GM19324 (cell line): Measurements from ENCODE around the gene CHRNA7.
"Not testable (repeated sequence)": the region's sequence is repeated elsewhere in the genome, so short reads cannot be mapped to it uniquely, and the experiment has no call there.

Source experiments
- ATAC-seq: cut with Tn5 transposase; IDR thresholded peaks from one replicate; pipeline ENCODE4 v1.9.1; 2021; ENCODE audit warnings: mild to moderate bottlenecking, moderate library complexity; ENCODE audit not compliant: unreplicated experiment, low FRiP score

The CHRNA7 gene

GRCh38 chr15:32119286-32119685, 89.0 kb downstream of the CHRNA7 start:
- ATAC-seq: no peak

DNA sequence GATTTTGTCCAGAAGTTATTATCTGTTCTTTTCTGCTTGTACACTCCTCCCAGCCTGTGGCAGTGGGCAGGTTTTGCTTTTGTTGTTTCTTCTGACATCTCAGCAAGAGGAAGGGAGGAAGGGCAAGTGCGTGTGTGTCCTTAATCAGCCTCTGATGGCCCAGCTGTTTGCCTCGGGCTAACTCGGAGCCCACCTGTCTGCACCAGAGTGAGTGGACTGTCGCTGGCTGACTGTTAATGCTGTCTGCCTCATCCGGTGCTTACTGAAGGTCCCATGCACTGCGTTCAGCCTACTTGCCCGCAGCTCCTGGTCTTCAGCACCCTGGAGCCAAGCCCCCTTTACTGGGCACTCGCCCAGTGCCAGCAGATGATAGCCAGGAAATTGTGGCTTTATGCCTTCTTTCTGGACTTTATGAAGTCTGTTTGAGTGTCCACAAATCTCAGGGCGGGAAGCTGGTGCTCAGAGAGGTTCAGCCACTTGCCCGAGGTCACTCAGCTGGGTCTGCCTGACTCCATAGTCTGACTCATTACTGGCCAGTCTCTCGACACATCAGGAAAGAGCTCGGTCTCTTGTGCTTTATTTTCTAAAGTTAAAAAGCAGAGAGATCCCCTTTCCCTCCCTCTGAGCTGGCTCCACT, 89.5 kb downstream of the CHRNA7 start:
- no peak for ATAC-seq

DNA sequence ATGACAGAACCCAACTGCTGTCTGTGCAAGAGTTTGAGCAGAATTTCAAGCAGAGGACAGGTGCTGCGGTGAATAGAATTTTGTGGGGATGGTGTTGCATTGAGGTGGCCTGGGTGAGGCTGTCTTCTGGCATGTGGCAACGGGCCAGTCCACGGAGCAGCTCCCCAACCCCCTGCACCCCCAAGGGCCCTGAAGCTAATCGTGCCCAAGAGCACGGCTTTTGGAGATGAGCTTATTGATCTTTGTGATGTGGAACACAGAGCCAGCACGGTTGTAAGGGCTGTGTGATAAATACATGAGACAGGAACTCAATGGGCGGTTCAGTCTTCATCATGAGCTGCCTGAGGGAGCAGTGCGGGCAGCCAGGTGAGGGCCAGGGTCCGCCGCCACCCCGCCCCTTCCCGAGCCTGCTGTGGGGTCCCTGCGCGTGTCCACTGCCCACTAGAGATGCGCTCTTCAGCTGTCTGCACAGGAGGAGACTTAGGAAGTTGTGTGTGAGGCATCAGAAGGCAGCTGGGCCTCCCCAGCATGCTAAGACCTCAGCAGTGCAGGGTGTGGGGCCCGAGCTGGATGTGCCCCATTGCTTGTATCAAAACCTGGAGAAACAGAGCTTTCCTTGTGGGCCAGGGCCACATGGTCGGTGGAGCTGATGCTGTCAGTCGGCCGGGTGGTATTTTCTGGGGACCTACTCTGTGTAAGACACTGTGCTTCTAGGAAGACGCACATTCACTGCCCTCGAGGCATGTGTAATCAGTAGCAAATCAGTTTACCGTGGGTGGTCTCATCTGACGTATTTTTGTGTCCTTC, 90.5 kb downstream of the CHRNA7 start:
- ATAC-seq: no peak

DNA sequence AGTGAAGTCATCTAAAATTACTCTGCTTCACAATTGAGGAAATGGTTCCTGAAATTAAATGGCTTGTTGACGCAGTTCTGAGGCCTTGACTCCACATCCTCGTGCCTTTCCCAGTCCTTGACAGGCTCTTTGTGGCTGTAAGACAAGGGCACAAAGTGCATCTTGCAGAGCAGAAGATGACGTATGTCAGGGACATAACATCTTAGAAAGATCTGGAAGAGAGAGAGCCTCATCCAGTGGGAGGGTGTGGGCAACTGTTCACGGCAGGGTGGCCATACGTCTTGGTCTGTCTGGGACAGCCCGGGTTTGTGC, 91.0 kb downstream of the CHRNA7 start:
- ATAC-seq: no peak

GRCh38 chr15:32122013-32122412, 91.7 kb downstream of the CHRNA7 start:
- no peak for ATAC-seq

DNA sequence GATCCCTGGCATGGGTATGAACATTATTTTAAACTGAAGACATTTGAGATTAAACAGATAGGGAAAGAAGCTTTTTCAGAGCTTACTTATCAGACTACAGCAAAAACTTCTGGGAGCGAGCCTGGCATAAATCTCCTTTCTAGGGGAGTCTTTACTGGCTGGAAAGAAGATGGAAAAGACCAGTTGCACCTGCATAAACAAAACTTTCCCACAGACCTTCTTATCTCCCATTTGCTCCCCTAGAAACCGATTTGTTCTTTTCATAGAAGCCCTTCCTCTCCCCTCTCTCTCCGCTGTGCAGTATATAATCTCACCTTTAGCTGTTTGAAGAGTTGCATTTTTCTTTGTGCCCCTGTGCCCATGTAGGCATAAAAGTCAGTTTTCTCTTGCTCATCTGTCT, 93.2 kb downstream of the CHRNA7 start:
- ATAC-seq: no peak

- no peak for ATAC-seq
Measured at GRCh38 chr15:32124726-32125125, 94.4 kb downstream of the CHRNA7 start.

DNA sequence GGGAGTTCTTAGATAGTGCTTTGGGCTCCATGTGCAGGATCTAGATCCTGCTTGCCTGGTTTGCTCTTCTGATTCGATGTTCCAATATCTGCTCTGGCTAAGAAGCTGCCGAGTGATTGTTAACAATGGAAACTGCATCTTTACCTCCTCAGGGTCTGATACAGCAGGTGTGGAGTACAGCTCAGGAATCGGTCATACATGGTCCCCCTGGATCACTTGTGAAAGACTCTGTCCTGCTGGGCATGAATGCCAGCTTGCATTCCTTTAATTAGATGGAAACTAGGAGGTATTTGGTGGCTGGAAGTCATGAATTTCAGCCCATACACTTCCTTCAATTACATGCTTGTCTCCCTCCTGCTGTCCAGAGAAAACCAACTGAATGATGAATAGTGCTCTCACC, 95.3 kb downstream of the CHRNA7 start:
- no peak for ATAC-seq

- ATAC-seq: no peak
Measured at GRCh38 chr15:32129815-32130214, 99.5 kb downstream of the CHRNA7 start.

GRCh38 chr15:32130823-32131222, 100.5 kb downstream of the CHRNA7 start:
- no peak for ATAC-seq

DNA sequence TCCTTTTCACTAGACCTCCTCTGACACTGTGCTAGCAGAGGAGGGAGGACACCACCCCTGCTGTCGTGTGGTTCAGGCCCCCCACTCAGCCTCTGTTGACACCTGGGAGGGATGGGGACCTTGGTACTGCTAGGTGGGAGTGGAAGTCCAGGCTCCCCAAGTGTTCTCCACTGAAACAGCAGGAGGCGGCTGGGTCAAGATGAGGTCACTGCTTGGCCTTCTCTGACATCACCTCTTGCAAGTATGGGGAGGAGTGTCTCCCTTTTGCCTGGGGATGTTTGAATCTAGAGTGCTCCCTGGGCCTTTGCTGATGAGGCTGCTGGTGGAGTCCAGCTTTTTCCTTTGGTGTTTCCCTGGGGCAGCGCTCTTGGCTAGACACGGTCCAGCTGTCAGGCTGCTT, 101.5 kb downstream of the CHRNA7 start:
- no peak for ATAC-seq

- no peak for ATAC-seq
Measured at GRCh38 chr15:32132859-32133258, 102.5 kb downstream of the CHRNA7 start.

GRCh38 chr15:32134842-32135241, 104.5 kb downstream of the CHRNA7 start:
- ATAC-seq: no peak

- ATAC-seq: no peak
Measured at GRCh38 chr15:32135335-32135734, 105.0 kb downstream of the CHRNA7 start.

DNA sequence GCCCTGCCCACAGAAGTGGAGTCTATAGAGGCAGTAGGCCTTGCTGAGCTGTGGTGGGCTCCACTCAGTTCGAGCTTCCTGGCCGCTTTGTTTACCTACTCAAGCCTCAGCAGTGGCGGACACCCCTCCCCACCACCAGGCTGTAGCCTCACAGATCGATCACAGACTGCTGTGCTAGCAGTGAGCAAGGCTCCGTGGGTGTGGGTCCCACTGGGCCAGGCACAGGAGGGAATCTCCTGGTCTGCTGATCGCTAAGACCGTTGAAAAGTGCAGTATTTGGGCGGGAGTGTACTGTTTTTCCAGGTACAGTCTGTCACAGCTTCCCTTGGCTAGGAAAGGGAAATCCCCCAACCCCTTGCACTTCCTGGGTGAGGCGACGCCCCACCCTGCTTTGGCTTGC, 115.2 kb downstream of the CHRNA7 start:
- not testable (repeated sequence) for ATAC-seq

DNA sequence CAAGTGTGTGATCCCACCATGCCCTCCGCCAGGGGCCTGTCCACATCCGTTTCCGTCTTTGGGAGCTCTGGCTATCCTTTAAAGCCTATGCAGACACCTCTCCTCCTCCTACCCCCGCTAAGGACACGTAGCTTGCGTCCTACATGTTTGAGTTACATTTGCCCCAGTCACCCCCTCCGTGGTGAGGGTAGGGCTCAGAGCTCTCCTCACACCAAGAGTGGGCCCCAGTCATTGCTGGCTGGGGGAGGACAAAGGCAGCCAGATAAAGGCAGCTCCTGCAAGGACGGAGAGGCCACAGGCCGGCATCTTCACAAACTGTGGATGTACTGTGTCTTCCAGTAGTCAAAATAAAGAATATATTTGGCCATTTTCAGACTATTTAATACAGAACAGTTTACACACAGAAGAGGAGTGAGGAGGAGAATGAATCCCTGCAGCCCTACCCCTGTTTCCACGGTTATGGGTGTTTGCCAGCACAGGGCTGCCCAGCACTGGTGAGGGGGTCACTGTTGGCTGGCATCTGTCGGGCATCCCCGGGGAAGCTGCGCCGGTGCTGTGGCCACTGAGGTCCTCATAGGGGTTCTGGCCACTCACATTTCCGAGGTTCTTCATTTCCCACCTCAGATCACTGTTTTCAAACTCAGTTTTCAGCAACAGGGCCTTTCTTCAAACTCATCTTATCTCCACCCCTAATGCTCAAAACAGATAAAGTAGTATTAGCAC, 118.7 kb downstream of the CHRNA7 start:
- ATAC-seq: no peak

DNA sequence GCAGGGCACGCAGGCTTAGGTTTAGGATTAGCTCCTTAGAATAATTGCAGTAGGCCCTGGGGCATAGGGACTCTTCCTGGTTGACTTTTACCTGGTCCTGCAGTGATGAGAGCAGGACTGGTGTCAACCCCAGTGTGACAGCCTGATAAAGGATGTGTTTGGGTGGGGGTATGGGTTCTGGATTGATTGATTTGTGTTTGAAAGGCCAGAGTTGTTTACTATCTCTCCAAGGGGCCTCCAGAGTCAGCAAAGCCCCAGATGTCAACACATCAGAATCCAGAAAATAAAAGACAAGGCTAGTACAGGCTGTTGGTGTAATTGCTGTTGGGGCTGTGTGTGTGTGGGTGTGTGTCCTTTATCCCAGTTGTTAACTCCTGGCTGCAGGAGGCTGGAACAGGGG, 122.3 kb downstream of the CHRNA7 start:
- ATAC-seq: no peak

GRCh38 chr15:32153868-32154623, 123.7 kb downstream of the CHRNA7 start:
- not testable (repeated sequence) for ATAC-seq

DNA sequence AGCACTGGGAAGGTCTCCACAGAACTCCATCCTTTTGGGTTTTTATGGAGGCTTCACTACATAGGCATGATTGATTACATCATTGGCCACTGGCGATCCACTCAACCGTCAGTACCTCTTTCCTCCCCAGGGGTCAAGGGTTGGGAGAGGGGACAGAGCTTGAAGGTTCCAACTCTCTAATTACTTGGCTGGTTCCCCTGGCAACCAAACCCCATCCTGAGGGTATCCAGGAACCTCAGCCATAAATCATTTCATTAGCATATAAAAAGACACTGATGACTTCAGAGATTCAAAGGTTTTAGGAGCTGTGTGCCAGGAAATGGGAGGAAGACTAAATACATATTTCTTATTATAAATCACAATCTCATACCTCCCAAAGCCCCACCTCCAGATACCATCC, 131.8 kb downstream of the CHRNA7 start:
- not testable (repeated sequence) for ATAC-seq

DNA sequence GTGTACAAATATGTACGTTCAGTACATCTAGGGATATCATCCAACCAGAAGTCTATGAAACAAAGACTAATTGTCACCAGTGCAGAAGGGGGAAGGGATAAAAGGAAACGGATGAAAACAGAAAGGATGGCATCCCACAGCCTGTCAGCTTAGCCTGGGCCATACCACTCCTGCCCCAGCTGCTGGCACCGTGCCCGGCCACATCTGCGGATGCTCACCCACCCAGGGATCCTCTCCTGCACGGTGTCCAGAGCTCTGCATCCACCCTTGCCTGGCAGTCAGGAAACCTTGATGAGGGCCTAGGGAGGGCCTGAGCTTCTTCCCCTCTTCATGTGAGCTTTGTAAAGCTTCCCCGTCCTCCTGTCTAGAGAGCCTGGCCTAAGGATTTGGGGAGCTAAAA, 133.8 kb downstream of the CHRNA7 start:
- not testable (repeated sequence) for ATAC-seq

GRCh38 chr15:32164747-32165146, 134.4 kb downstream of the CHRNA7 start:
- not testable (repeated sequence) for ATAC-seq
